Kidney glomerular epithelial cell (primary cell): ENCODE results near the gene KRT7.

Experiments used
- DNase-seq: peaks from one replicate; lab custom pipeline; 2025; lab: John Stamatoyannopoulos, UW

KRT7 gene

DNA sequence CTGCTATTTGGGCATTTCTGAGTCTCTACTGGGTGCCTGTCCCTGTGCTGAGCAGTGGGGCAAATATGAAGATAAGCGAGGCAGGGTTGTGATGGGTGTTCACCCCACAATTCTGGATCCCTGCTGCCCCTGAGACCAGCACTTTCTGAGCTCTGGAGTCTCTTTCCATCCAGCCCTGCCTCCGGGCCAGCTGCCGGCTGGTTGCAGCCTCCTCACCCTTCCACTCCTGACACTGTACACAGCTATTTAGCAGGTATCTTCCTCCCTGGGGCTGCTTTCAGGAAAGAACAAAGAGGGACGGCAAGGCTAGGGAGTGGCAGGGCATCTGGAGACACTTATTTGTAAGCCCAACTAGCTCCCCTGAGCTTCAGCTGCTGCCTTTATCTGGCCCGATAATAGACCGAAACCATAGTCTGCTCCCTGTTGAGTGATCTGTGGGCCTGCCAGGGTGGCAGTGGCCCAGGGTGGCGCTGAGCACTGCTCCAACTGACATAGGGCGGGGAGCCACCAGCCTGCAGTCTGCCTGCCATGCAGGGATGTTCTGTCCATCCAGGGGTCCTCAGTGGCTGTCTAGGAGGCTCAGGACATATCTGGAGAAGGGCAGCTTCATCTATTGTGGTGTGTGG, 33.6 kb upstream of the KRT7 start:
- DNase-seq, result no peak

DNA sequence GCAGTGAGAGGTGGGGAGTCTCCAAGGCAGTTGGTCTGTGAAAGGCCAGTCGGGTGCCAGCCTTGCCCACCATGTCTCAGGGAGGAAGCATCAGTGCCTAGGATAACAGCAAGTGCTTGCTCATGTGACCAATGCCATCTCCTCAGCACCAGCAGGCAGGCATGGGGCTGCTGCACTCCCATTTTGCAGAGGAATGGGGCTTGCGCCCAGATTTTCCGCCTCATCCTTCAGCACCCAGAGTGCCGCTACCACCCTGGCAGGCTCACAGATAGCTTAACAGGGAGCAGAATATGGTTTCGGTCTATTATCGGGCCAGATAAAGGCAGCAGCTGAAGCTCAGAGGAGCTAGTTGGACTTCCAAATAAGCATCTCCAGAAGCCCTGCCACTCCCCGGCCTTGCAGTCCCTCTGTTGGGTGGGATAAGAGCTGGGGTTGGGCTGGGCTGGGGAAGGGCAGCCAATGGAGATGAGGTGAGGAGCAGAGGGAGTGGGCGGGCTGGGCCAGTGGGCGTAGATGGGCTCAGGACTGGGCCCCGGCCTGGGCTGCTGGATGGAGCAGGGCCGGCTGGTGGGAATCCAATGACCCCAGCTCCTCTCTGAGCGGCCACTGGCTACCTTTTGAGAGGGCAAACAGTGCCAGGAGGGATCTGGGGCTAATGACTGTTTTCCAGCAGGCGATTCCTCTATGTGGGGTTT, 32.8 kb upstream of the KRT7 start:
- DNase-seq, result no peak

DNA sequence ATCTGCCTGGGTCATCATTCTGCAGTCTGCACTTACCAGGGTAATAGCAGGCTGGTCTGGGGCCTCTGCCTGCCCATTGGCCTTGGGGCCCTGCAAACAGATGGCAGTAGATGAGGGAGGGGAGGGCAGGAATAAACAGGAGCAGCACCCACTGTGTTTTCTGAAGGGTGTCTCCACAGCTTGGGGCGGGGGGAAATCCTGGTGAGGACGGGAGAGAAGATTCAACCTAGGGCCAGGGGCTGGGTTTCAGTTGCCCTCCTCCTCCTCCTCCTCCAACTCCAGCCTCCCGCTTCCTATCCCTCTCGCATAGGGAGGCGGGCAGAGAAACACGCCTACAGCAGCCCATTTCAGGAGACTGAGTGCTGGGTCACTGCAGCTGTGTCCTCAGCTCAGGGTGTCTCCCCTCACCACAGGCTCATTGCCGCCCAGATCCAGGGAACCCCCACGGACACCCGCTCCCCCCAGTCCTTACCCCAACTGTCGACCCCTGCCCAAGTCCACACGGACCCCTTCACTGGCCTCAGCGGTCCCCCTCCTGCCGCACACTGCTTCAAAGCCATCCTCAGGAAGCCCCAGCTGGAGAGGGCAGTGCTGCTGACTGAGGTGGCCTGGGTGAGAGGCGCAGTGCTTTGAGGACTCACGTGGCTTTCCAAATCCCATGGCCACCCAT, 32.1 kb upstream of the KRT7 start:
- no peak for DNase-seq

DNA sequence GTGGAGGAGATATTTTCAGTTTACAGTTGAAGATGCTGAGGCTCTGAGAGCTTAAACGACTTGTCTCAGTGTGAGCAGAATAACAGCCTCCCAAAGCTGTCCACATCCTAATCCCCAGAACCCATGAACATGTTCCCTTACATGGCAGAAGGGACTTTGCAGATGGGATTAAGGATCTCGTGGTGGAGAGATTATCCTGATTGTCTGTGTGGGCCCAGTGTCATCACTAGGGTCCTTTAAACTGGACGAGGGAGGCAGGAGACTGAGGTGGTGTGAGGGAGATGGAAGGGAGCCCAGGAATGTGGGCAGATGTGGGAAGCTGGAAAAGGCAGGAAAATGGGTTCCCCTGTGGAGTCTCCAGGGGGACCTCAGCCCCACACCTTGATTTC, 31.6 kb upstream of the KRT7 start:
- no peak for DNase-seq

DNA sequence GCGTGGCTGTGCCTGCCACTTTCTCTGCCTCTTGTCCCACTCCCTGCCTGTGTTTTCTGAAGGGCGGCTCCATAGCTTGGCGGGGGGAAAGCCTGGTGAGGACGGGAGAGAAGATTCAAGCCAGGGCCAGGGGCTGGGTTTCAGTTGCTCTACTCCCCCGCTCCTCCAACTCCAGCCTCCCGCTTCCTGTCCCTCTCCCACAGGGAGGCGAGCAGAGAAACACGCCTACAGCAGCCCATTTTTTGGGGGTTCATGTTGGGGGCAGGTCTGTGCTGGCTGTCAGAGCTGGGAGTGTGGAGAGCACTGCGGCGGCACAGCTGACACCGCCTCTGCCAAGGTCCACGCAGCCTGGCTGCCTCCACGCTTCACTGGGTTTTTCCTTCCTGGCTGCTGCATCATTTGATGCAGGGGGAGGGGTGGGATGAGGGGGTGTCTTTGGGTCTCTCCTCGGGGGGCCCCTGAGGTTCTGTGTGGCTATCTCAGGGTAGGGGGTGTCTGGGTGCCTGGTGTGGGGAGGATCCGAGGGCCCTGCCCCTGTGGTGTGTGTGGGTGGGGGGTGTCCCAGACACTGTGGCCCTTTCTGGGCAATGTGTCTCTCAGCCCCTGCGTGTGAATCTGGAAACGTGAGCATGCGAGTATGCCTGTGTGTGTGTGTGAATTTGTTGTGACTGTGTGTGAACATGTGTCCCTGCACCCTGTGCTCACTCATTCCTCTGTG, 30.5 kb upstream of the KRT7 start:
- DNase-seq, result peak; percentile 69

DNA sequence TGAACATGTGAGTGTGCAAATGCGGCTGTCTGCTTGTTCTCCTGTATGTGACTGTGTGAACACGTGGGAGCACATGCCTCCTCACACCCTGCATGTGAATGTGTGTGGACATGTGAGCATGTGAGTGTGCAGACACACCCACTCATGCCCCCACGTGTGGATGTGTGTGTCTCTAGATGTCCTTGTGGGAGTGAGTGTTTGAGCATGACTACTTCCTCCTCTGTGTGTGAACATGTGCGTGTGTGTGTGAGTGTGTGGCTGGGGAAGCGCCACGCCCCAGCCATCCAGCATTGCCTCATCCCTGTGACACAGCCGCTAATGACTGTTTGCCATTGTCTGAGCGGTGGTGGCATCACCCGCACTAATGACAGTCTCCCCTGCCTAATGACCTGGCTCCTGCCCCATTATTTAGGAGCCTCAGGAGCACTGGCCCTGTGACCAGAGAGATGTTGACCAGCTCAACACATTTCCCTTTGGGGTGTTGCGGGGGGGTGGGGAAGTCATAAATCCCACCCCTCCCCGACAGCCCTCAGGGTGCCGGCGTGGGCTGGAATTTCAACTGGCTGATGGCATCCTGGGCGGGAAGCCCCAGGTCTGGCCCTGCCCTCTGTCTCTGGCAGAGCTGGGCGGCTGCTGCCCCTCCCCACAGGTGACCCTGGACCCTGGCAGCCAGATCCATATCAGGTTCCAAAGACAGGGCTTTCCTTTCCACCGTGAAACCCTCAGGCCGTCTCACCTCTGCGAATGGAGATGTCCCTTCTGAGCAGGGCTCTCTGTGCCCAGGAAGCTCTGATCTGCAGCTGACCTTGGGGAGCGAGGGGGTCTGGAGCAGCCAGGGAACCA, 29.7 kb upstream of the KRT7 start:
- peak; percentile 93 for DNase-seq

DNA sequence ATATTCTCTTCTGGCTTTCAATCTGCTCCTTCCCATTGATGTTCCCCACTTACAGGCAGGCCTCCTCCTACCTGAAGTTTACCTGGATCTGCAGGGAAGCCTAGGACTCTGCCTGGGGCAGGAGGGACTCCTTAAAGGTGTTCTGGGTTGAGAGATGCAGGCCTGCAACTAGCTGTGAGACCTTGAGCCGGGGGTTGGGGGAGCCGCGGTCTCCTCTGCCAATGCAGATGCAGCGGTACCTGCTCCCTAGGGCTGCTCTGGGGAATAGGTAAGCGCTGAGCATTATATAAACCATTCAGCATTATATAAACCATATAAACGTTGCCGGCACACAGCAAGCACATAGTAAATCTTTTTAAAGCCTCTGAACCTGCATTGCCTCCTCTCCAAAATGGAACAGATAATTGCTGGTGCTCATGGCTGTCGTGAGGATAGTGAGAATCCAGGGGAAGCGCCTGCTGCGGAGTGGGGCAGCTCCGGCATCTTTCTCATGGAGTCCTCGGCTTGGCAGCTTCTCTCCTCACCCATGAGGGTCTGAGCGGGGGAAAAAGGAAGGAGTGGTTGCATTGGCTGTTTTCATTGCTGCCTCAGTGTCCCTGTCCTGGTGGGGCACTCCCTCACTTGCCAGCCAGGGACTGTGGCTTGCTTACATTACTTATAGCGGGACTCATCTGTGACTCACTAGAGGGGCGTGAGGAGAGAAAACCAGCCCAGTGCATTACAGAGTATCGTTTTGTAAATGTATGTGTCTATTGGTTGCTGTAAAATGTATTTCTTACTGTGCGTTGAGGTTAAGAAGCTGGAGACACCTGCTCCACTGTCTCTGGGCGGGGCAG, 28.7 kb upstream of the KRT7 start:
- no peak for DNase-seq

DNA sequence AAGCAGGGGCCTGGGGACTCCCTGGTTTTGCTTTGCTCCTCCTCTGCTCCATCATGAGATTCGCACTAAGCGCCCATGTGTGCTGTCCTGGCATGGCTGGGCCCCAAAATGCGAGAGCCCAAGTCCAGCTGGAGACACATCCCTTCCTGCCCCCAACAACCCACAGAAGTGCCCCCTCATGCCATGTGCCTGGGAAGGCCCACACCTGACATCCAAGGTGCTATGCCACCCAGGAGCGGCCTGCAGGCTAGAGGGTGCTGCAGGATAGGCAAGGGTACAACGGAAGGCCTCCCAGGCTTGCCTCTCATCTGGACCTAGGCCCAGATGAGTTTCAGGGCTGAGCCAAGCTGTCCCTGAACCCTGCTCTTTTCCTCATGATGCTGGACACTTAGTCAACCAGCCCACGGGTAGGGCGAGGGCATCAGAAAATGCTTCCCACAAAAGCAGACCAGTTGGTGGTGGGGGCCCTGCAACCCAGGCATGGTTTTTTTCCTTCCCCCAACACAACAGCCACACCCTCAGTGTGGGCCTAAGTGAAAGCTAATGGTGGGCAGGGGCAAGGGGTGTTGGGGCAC, 28.0 kb upstream of the KRT7 start:
- DNase-seq, result no peak

DNA sequence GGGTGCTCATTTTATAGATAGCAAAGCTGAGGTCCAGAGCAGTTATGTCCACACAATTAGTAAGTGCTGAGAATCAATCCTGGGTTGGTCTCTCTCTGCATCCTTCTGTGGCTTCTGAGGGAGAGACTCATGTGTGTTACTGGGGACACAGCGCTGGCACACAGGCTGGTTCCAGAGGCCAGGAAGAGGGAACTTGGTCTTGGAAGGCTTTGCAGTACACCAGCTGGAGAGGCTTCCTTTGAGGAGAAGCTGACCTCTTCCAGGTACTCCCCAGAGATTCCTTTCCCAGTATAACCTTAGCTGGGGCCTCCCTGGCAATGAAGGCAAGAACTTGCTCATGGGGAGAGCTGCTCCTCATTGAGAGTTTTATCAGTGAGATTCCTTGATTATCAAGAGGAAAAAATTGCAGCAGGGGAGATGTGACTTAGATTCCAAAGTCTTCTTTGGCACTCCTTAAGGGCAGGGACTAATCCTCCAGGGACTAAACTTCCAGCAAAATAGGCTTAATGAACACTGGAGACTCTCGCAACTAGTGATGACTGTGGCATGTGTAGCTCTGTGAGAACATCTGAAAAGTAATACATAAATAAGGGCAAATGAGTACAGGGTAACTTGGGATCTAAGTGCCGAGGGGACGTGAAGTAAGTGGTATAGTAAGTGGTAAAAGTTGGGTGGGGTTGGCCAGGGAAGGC, 27.3 kb upstream of the KRT7 start:
- DNase-seq, result no peak

DNA sequence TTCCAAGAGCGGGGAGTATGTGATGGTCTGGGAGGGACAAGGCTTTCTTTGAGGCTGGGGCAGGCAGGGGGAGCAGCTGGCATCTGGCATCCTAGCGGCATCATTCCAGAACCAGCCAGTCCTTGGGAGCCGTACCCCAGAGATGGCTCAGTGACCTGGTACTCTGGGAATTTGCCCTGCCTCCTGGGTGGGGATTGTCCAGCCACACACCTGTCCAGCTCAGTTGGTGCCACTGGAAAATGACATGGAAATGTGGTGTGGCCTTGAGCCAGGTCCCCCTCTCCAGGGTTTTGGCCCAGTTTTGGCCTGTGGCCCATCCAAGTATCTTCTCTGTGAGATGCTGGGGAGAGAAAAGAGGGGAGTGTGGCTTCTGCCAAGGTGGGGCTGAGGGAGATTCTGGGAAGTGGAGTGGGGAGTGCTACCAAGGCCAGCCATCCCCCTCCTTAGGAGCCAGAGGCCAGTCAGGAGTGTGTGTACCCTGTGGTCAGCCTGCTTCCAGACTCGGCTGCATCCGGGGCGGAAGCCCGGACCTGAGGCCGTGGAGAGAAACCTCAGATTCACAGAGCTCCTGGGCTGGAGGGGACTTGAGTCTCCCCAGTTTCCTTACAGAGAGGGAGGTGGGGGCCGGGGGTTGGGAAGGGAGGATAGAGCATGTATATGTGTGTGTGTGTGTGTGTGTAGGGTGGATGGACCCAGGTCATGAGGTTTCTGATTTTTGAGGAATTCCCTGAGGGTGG, 26.6 kb upstream of the KRT7 start:
- DNase-seq, result no peak

DNA sequence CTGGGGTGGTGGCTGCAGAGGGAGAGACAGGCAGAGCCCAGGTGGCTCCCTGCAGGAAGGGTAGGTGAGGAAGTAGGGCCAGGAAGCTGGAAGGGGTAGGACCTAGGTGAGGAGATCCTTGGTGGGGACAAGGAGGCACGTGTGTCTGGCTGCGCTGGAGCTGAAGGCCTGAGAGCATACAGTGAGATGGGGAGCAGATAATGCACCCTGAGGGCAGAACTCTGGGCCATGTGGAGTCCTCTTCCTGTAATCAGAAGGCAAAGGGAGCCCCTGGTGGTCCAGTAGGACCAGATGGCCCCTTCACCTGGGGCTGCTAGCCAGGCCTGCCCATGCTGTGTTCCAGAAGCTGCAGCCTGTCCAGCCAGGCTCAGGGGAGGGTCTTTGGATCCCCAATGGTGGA, 25.9 kb upstream of the KRT7 start:
- no peak for DNase-seq

DNA sequence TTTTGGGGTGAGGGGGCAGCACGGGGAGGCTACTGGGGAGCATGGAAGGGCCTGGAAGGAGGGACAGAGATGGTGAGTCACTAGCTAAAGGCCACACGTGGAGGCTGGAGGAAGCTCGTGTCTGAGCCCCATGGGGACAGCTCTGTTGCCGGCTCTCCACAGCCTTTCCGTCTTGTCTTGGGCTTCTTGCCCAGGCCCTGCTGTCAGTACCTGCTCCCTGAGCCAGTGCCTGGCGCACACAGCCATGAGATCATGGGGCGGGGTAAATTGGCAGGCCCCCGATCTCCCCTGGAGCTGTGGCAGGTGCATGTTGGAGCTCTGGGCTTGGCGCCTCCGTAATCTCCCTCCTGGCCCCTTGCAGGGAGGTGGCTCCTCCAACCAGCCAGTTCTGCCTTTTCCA, 25.1 kb upstream of the KRT7 start:
- no peak for DNase-seq

DNA sequence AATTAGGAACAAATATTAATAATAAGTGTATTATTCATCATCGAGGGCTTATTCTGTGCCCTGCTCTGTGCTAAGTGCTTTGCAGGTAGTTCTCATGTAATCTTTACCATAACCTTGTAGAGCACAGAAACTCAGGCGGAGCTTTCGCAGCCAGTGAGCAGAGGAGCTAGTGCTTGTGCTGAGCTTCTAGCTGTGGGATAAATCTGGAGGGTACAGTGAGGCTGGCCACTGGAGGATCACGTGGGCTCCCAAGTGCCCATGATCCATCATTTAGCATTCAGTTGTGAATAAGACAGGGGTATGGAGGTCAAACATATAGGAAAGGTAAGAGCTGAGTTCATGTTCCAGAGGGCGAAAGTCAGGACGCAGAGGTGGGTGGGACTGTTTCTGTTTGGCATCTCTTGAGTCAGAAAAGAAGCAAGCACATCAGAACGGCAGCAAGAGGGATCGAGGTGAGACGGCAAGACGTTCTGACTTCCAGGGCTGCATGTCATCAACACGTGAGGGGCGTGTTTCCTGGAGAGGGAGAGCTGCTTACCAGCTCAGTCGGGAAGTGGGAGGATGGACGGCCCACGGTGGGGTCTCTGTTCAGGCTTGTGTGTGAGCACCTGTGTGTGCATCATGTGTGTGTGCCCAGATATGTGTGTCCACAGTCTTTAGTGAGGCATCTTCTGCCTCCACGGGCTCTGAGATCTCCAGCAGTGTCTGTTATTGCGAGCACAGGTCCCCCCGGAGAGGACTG, 24.4 kb upstream of the KRT7 start:
- DNase-seq, result no peak

DNA sequence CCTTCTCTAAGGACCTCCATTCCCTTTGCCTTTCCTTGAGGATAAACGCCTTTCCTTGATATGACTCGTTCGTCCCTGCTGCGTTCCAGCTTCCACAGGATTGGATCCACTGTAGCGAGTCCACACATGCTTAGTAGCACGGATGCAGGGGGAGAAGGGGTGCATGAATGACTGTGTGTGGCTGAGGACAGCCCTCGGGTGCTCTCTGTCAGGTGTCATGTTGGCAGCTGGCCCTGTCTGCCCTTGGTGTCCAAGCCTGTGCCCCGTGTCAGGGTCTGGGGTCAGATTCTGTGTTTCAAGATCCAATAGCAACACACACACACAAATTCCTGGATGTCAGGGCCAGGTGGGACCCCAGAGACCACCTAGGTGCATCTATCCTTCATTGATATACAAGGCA, 23.7 kb upstream of the KRT7 start:
- DNase-seq, result no peak

DNA sequence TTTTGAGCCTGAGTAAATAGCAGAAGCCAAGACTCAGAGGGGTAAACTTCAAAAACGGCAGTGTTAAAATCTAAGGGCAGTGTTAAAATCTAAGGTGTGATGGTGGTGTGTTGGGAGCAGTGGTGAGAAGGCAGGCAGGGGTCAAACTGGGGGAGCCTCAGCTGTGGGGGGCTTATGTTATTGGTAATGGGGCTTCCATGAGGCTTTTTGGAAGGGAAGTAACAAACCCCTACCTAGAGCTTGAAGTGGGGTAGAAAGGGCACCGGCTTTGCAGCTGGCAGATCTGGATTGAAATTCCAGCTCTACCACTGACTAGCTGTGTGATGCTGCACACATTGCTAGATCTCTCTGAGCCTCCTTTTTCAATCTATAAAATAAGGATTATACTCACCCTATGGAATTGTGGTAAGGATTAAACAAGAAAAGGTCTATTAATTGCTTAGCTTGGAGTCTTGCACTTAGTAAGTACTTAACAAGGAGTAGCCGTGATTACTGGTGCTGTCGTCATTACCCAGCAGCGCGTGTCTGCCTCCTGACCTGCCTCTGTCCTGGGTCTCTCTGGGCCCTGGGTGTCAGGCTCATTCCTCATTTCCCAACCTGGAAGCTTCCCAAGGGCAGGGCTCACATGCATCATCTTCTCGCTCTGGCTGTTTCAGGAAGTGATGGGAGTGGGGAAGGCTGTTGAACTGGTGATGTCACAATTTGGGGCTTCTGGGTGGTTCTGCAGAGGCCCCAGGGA, 22.7 kb upstream of the KRT7 start:
- peak; percentile 33 for DNase-seq

DNA sequence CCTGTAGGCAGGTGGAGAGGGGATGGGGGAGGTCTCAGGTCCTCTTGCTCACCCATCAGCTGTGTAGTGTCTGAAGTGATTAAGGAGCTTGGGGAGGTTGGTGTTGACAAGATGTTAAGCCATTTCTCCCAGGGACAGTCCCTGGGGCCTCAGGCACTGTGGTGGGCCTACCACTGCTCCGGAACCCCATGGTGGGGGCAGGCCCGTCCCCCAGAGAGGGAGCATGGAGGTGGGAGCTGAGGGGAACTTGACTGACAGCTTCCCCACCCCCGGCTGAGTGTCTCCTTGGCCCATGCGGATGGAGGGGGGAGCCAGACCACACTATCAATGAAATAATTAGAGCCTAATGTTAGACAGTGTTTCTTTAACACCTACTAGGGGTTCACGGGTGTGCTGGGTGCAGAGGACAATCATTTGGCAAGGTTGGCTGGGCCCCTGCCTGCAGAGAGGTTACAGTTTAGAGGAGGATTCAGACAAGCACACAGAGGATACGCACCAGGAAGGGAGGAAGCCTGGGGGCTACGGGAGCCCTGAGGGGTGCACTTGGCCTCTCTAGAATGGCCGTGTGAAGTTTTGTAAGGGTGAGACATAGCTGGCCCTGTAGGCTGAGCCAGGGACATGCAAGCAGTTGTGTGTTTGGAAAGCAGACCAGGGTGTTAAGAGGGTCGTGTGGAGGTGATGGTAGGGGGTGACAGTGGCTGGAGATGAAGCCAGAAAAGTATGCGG, 22.0 kb upstream of the KRT7 start:
- no peak for DNase-seq
